Stimulated activated CD8-positive, alpha-beta memory T cell treated with anti-CD3 and anti-CD28 coated beads, Interleukin-7, amount 100 ng/mL, for 1 hour (primary cell): ENCODE data around the gene RPL26.

Experiments
- DNase-seq, 2 donors: peaks; one replicate each; pipeline ENCODE4 v3.0.0-alpha.2; 2020; ENCODE audit warnings: low read depth in 2 of 2

RPL26 gene

GRCh38 chr17:8383143-8383822 is at the start of gene RPL26:
Gene RPL26, minus strand, starts transcription at chr17:8383193. Its CDS starts 883 bp downstream, at chr17:8382310.
- DNase-seq: peak; percentile 83 to 85

- no peak for DNase-seq
Measured at GRCh38 chr17:8430966-8431365, 48.0 kb upstream of the RPL26 start.

- DNase-seq: no peak
Measured at GRCh38 chr17:8426802-8427201, 43.8 kb upstream of the RPL26 start.

GRCh38 chr17:8426094-8426720 is 43.2 kb upstream of the RPL26 start:
- DNase-seq: no peak

- no peak for DNase-seq
Measured at GRCh38 chr17:8421571-8421970, 38.6 kb upstream of the RPL26 start.

GRCh38 chr17:8420041-8420934 is 37.3 kb upstream of the RPL26 start:
- DNase-seq: no peak

- no peak for DNase-seq
Measured at GRCh38 chr17:8419305-8419704, 36.3 kb upstream of the RPL26 start.

GRCh38 chr17:8418471-8418870 is 35.5 kb upstream of the RPL26 start:
- no peak for DNase-seq

GRCh38 chr17:8417806-8418205 is 34.8 kb upstream of the RPL26 start:
- DNase-seq: no peak

GRCh38 chr17:8413938-8414337 is 30.9 kb upstream of the RPL26 start:
- no peak for DNase-seq

- DNase-seq: no peak
Measured at GRCh38 chr17:8413328-8413727, 30.3 kb upstream of the RPL26 start.

GRCh38 chr17:8412089-8412488 is 29.1 kb upstream of the RPL26 start:
- no peak for DNase-seq

- DNase-seq: no peak
Measured at GRCh38 chr17:8410883-8411238, 27.9 kb upstream of the RPL26 start.

- peak; percentile 53 to 70 for DNase-seq
Measured at GRCh38 chr17:8409966-8410882, 27.2 kb upstream of the RPL26 start.

- no peak for DNase-seq
Measured at GRCh38 chr17:8408371-8408770, 25.4 kb upstream of the RPL26 start.

- no peak for DNase-seq
Measured at GRCh38 chr17:8406174-8406573, 23.2 kb upstream of the RPL26 start.

- DNase-seq: no peak
Measured at GRCh38 chr17:8405499-8406016, 22.6 kb upstream of the RPL26 start.

- DNase-seq: no peak
Measured at GRCh38 chr17:8402921-8403536, 20.0 kb upstream of the RPL26 start.

- DNase-seq: no peak
Measured at GRCh38 chr17:8401107-8401506, 18.1 kb upstream of the RPL26 start.

- DNase-seq: no peak
Measured at GRCh38 chr17:8398980-8399379, 16.0 kb upstream of the RPL26 start.

GRCh38 chr17:8397636-8398035 is 14.6 kb upstream of the RPL26 start, which contains the start of gene RNF222:
Gene RNF222, minus strand, starts transcription at chr17:8397827. Its CDS starts 4,366 bp downstream, at chr17:8393461.
- no peak for DNase-seq
